H9 (cell line): ENCODE measurements around the gene SH3GL2. TPM values are rescaled to one million over a fixed set of nuclear protein-coding genes. Genes with fewer than 3 reads are reported as not detected.

Source experiments
- DNase-seq: peaks from one replicate; pipeline ENCODE4 v3.0.0-alpha.2; 2017
- H2AFZ ChIP-seq: one replicate; pipeline ENCODE4 v1.6.1; 2013; ENCODE audit warnings: mild to moderate bottlenecking, low read length, control low read depth, moderate library complexity
- H2AK5ac ChIP-seq: 2 replicates; pipeline ENCODE4 v1.6.1; 2013; ENCODE audit warnings: low read length, control low read depth, mixed read lengths; ENCODE audit not compliant: insufficient read length
- H2BK120ac ChIP-seq: one replicate; pipeline ENCODE4 v1.6.1; 2013; ENCODE audit warnings: low read depth, mild to moderate bottlenecking, low read length, control low read depth, inconsistent platforms; ENCODE audit not compliant: poor library complexity, severe bottlenecking
- H2BK12ac ChIP-seq: 2 replicates; pipeline ENCODE4 v1.6.1; 2013; ENCODE audit warnings: low read length, control low read depth, mixed read lengths, low read depth; ENCODE audit not compliant: insufficient read length
- H2BK15ac ChIP-seq: 2 replicates; pipeline ENCODE4 v1.6.1; 2013; ENCODE audit warnings: low read depth, low read length, control low read depth
- H2BK20ac ChIP-seq: one replicate; pipeline ENCODE4 v1.6.1; 2013; ENCODE audit warnings: low read depth, mild to moderate bottlenecking, low read length, control low read depth, inconsistent platforms; ENCODE audit not compliant: poor library complexity, severe bottlenecking
- H2BK5ac ChIP-seq: 2 replicates; pipeline ENCODE4 v1.6.1; 2013; ENCODE audit warnings: low read length, control low read depth, mixed read lengths; ENCODE audit not compliant: insufficient read length
- H3K14ac ChIP-seq: 2 replicates; pipeline ENCODE4 v1.6.1; 2013; ENCODE audit warnings: low read length, control low read depth; ENCODE audit not compliant: insufficient read depth
- H3K18ac ChIP-seq: 2 replicates; pipeline ENCODE4 v1.6.1; 2013; ENCODE audit warnings: low read depth, mild to moderate bottlenecking, mixed read lengths, low read length, control low read depth; ENCODE audit not compliant: insufficient read length
- H3K23ac ChIP-seq: 2 replicates; pipeline ENCODE4 v1.6.1; 2013; ENCODE audit warnings: low read length, control low read depth, mixed read lengths, low read depth; ENCODE audit not compliant: insufficient read length
- H3K23me2 ChIP-seq: 2 replicates; pipeline ENCODE4 v1.6.1; 2013; ENCODE audit warnings: low read depth, mild to moderate bottlenecking, mixed read lengths, low read length, control low read depth; ENCODE audit not compliant: insufficient read length, poor library complexity, severe bottlenecking
- H3K27ac ChIP-seq: 2 replicates; pipeline ENCODE4 v1.5.1; 2013; ENCODE audit warnings: low read length, control low read depth, mixed read lengths, low read depth; ENCODE audit not compliant: insufficient read length
- H3K27me3 ChIP-seq: 2 replicates; pipeline ENCODE4 v1.6.1; 2013; ENCODE audit warnings: low read length, control low read depth, inconsistent platforms; ENCODE audit not compliant: insufficient read depth
- H3K4ac ChIP-seq: 2 replicates; pipeline ENCODE4 v1.6.1; 2013; ENCODE audit warnings: low read depth, mild to moderate bottlenecking, control low read depth, inconsistent platforms, low read length, moderate library complexity
- H3K4me1 ChIP-seq: 2 replicates; pipeline ENCODE4 v1.6.1; 2013; ENCODE audit warnings: low read length, control low read depth, inconsistent platforms; ENCODE audit not compliant: insufficient read depth
- H3K4me2 ChIP-seq: 2 replicates; pipeline ENCODE4 v1.6.1; 2013; ENCODE audit warnings: low read length, control low read depth, mixed read lengths; ENCODE audit not compliant: insufficient read length, insufficient read depth
- H3K56ac ChIP-seq: 2 replicates; pipeline ENCODE4 v1.6.1; 2013; ENCODE audit warnings: low read depth, mild to moderate bottlenecking, mixed read lengths, low read length, control low read depth; ENCODE audit not compliant: insufficient read length
- H3K79me1 ChIP-seq: 2 replicates; pipeline ENCODE4 v1.6.1; 2013; ENCODE audit warnings: low read depth, mild to moderate bottlenecking, moderate library complexity, low read length, control low read depth, inconsistent platforms; ENCODE audit not compliant: insufficient read depth, poor library complexity, severe bottlenecking
- H3K79me2 ChIP-seq: 2 replicates; pipeline ENCODE4 v1.6.1; 2013; ENCODE audit warnings: low read length, control low read depth, inconsistent platforms; ENCODE audit not compliant: insufficient read depth
- H3K9ac ChIP-seq: 2 replicates; pipeline ENCODE4 v1.6.1; 2013; ENCODE audit warnings: low read length, control low read depth, mixed read lengths; ENCODE audit not compliant: insufficient read length; ENCODE audit errors: extremely low read depth
- H3K9me3 ChIP-seq: one replicate; pipeline ENCODE4 v1.6.1; 2013; ENCODE audit warnings: low read depth, low read length, inconsistent platforms; ENCODE audit not compliant: control insufficient read depth
- H3T11ph ChIP-seq: one replicate; pipeline ENCODE4 v1.6.1; 2013; ENCODE audit warnings: mild to moderate bottlenecking, low read length, control low read depth, inconsistent platforms
- H4K20me1 ChIP-seq: one replicate; pipeline ENCODE4 v1.6.1; 2013; ENCODE audit not compliant: control insufficient read depth, insufficient read length, insufficient read depth
- H4K5ac ChIP-seq: 2 replicates; pipeline ENCODE4 v1.6.1; 2013; ENCODE audit warnings: low read depth, mild to moderate bottlenecking, mixed read lengths, low read length, control low read depth; ENCODE audit not compliant: insufficient read length
- H4K8ac ChIP-seq: replicated peaks from 2 replicates; pipeline ENCODE4 v1.6.1; 2013; ENCODE audit warnings: low read length, control low read depth, mixed read lengths, low read depth; ENCODE audit not compliant: insufficient read length
- H4K91ac ChIP-seq: 2 replicates; pipeline ENCODE4 v1.6.1; 2013; ENCODE audit warnings: low read depth, mild to moderate bottlenecking, moderate library complexity, mixed read lengths, low read length, control low read depth; ENCODE audit not compliant: insufficient read length
- H3K27ac Mint-ChIP-seq, 3 experiments: 2 replicates in 2 of 3; 3 replicates in 1 of 3; pipeline ENCODE4 v1.8.0; 2020 to 2021; ENCODE audit warnings: mixed read lengths in 3 of 3, mild to moderate bottlenecking in 1 of 3, moderate library complexity in 1 of 3
- H3K27me3 Mint-ChIP-seq: 2 replicates; pipeline ENCODE4 v1.8.0; 2021; ENCODE audit warnings: low read depth, mild to moderate bottlenecking, moderate library complexity, mixed read lengths
- H3K36me3 Mint-ChIP-seq, 3 experiments: 2 replicates in 2 of 3; 3 replicates in 1 of 3; pipeline ENCODE4 v1.8.0; 2020 to 2021; ENCODE audit warnings: low read depth in 3 of 3, mixed read lengths in 3 of 3; ENCODE audit not compliant: insufficient read depth in 1 of 3
- H3K4me1 Mint-ChIP-seq, 2 experiments: 2 replicates each; pipeline ENCODE4 v1.8.0; 2020; ENCODE audit warnings: mixed read lengths in 2 of 2
- H3K4me3 Mint-ChIP-seq, 2 experiments: 2 replicates in 1 of 2; 3 replicates in 1 of 2; pipeline ENCODE4 v1.8.0; 2020 to 2021; ENCODE audit warnings: mild to moderate bottlenecking in 2 of 2, mixed read lengths in 2 of 2, moderate library complexity in 1 of 2
- H3K9me3 Mint-ChIP-seq, 2 experiments: 2 replicates in 1 of 2; 3 replicates in 1 of 2; pipeline ENCODE4 v1.8.0; 2020; ENCODE audit warnings: mild to moderate bottlenecking in 2 of 2, mixed read lengths in 2 of 2, moderate library complexity in 1 of 2
- WGBS: extraction: QIAGEN DNeasy Blood & Tissue Kit; methylation state at CpG from one replicate; pipeline ENCODE4 v1.1.7; 2013; ENCODE audit warnings: missing lambda C conversion rate, low lambda C conversion rate, mixed read lengths; ENCODE audit not compliant: insufficient read length; ENCODE audit errors: extremely low coverage; 5-methylcytosine and 5-hydroxymethylcytosine counted together
- total RNA-seq: library from RNA; stranded (reverse); gene quantifications from 2 replicates; pipeline ENCODE4 v1.2.1, GENCODE V29; 2021
- TF ChIP-seq, protein P1 (sequence below): fragments of 200-600 bp; sonication (generic); conservative IDR thresholded peaks from 3 replicates; pipeline ENCODE4 v1.8.0; 2021; ENCODE audit warnings: antibody characterized with exemption, mild to moderate bottlenecking

SH3GL2 gene
- total RNA-seq, 1 experiment from 2014 or later, result 6.5 TPM

DNA sequence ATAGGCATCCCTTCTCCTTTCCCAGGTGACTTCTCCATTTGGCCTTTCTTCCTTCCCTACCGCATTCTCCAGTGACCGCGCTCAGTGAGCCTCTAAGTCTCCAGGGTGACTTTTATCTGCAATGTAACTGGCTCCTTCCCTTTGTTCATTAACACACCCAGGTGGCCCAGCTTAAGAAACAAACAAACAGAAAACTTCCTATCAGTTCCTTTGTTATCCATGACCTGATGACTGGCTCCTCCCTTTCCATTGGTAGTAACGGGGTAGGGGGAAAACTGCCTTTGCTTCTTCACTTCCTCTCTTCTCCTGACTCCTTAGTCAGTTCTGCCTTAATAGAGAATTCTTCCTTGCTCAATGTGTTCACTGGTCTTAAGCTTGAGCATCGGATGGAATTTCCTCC is 7.0 kb upstream of the SH3GL2 start:
- Histone ChIP-seq H2BK120ac (no peak overlapping the region), H2AK5ac (no peak overlapping the region), H3K23ac (no peak overlapping the region), H3K56ac (no peak overlapping the region), H2BK20ac (no peak overlapping the region), H3K4ac (no peak overlapping the region), H2BK12ac (no peak overlapping the region), H3K18ac (no peak overlapping the region), H2AFZ (no peak overlapping the region), H3K4me1 (peaks cover 5% of the 10 kb centered on the region; the same call in 1 of the 2 replicates), H3T11ph (no peak overlapping the region), H4K91ac (no peak overlapping the region), H2BK15ac (no peak overlapping the region), H3K27me3 (no peaks in the 10 kb centered on the region), H4K20me1 (no peaks in the 10 kb centered on the region), H3K9me3 (no peaks in the 10 kb centered on the region), H4K8ac (no peak overlapping the region), H3K4me2 (no peak overlapping the region), H3K79me2 (no peaks in the 10 kb centered on the region), H3K27ac (no peak overlapping the region), H4K5ac (no peak overlapping the region), H3K14ac (no peak overlapping the region), H3K79me1 (no peaks in the 10 kb centered on the region), H3K23me2 (no peaks in the 10 kb centered on the region), H2BK5ac (no peak overlapping the region), H3K9ac (no peak overlapping the region)
- Mint-ChIP-seq H3K27me3 (peaks cover 25% of the 10 kb centered on the region), H3K4me1 (peaks cover 14 to 15% of the 10 kb centered on the region in 2 experiments), H3K9me3 (peaks cover 2 to 4% of the 10 kb centered on the region in 2 experiments; a peak in 3 of 5 replicates), H3K27ac (no peak overlapping the region), H3K4me3 (no peak overlapping the region), H3K36me3 (peaks cover 0 to 4% (median 0%) of the 10 kb centered on the region in 3 experiments; a peak in 2 of 7 replicates)
- DNase-seq, result peak; percentile 34
- WGBS, result no CpG with 5 or more reads among the region's 5 CpGs
- TF ChIP-seq, protein P1, sequence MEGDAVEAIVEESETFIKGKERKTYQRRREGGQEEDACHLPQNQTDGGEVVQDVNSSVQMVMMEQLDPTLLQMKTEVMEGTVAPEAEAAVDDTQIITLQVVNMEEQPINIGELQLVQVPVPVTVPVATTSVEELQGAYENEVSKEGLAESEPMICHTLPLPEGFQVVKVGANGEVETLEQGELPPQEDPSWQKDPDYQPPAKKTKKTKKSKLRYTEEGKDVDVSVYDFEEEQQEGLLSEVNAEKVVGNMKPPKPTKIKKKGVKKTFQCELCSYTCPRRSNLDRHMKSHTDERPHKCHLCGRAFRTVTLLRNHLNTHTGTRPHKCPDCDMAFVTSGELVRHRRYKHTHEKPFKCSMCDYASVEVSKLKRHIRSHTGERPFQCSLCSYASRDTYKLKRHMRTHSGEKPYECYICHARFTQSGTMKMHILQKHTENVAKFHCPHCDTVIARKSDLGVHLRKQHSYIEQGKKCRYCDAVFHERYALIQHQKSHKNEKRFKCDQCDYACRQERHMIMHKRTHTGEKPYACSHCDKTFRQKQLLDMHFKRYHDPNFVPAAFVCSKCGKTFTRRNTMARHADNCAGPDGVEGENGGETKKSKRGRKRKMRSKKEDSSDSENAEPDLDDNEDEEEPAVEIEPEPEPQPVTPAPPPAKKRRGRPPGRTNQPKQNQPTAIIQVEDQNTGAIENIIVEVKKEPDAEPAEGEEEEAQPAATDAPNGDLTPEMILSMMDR, result no peak
